GM23338 (cell line): Measurements from ENCODE around the gene ENTPD6. TPM values are rescaled to one million over a fixed set of nuclear protein-coding genes. Genes with fewer than 3 reads are reported as not detected.

Experiments
- ATAC-seq: fragments of 200-7000 bp; cut with Tn5 transposase; 3 replicates; pipeline ENCODE4 v1.9.1; 2020
- DNase-seq: peaks from one replicate; pipeline ENCODE4 v3.0.0-alpha.2; 2015; ENCODE audit warnings: low spot score
- H2AFZ ChIP-seq: fragments of 200-600 bp; sonication (generic); 2 replicates; pipeline ENCODE4 v1.8.0; 2016; ENCODE audit warnings: antibody characterized with exemption, mild to moderate bottlenecking, moderate library complexity
- H3F3A ChIP-seq: fragments of 200-600 bp; sonication (generic); replicated peaks from 2 replicates; pipeline ENCODE4 v1.8.0; 2017; ENCODE audit warnings: antibody characterized with exemption, mixed run types, low read depth
- H3K27ac ChIP-seq: fragments of 200-600 bp; sonication (generic); 2 replicates; pipeline ENCODE4 v1.6.1; 2016; ENCODE audit warnings: low read depth
- H3K27me3 ChIP-seq: fragments of 200-600 bp; sonication (generic); 2 replicates; pipeline ENCODE4 v1.8.0; 2016; ENCODE audit warnings: mild to moderate bottlenecking, mixed run types, moderate library complexity; ENCODE audit not compliant: insufficient read depth
- H3K36me3 ChIP-seq: fragments of 200-600 bp; sonication (generic); 2 replicates; pipeline ENCODE4 v1.8.0; 2016; ENCODE audit warnings: mild to moderate bottlenecking; ENCODE audit not compliant: insufficient read depth
- H3K4me1 ChIP-seq: fragments of 200-600 bp; sonication (generic); 2 replicates; pipeline ENCODE4 v1.8.0; 2016; ENCODE audit warnings: mild to moderate bottlenecking, moderate library complexity; ENCODE audit not compliant: insufficient read depth
- H3K4me2 ChIP-seq: fragments of 200-600 bp; sonication (generic); 2 replicates; pipeline ENCODE4 v1.7.1; 2017; ENCODE audit warnings: mixed run types
- H3K4me3 ChIP-seq: fragments of 200-600 bp; sonication (generic); 2 replicates; pipeline ENCODE4 v1.6.1; 2016; ENCODE audit warnings: mixed run types
- H3K79me2 ChIP-seq: fragments of 200-600 bp; sonication (generic); replicated peaks from 2 replicates; pipeline ENCODE4 v1.8.0; 2017; ENCODE audit warnings: mild to moderate bottlenecking; ENCODE audit not compliant: insufficient read depth
- H3K9me2 ChIP-seq: fragments of 200-600 bp; sonication (generic); 2 replicates; pipeline ENCODE4 v1.8.0; 2017; ENCODE audit not compliant: insufficient read depth
- H4K20me1 ChIP-seq: fragments of 200-600 bp; sonication (generic); replicated peaks from 2 replicates; pipeline ENCODE4 v1.8.0; 2017; ENCODE audit warnings: mild to moderate bottlenecking; ENCODE audit not compliant: insufficient read depth
- H3K27ac Mint-ChIP-seq: 2 replicates; pipeline ENCODE4 v1.8.0; 2020; ENCODE audit warnings: inconsistent platforms, mild to moderate bottlenecking, moderate library complexity, mixed read lengths
- H3K27me3 Mint-ChIP-seq: 3 replicates; pipeline ENCODE4 v1.8.0; 2022; ENCODE audit warnings: low read depth, mild to moderate bottlenecking, moderate library complexity, mixed read lengths, inconsistent platforms; ENCODE audit not compliant: insufficient read depth, poor library complexity
- H3K36me3 Mint-ChIP-seq: 3 replicates; pipeline ENCODE4 v1.8.0; 2021; ENCODE audit warnings: low read depth, mild to moderate bottlenecking, inconsistent platforms, moderate library complexity, mixed read lengths
- H3K4me1 Mint-ChIP-seq: 3 replicates; pipeline ENCODE4 v1.8.0; 2020; ENCODE audit warnings: mild to moderate bottlenecking, inconsistent platforms, mixed read lengths
- H3K4me3 Mint-ChIP-seq: 3 replicates; pipeline ENCODE4 v1.8.0; 2021; ENCODE audit warnings: moderate library complexity, mild to moderate bottlenecking, inconsistent platforms, mixed read lengths
- H3K9me3 Mint-ChIP-seq: 3 replicates; pipeline ENCODE4 v1.8.0; 2020; ENCODE audit warnings: moderate library complexity, mild to moderate bottlenecking, inconsistent platforms, mixed read lengths
- CREB1 ChIP-seq: fragments of 250-450 bp; sonication (Bioruptor Pico); IDR thresholded peaks from 2 replicates; pipeline ENCODE4 v1.5.0; 2020; ENCODE audit warnings: low read depth, mild to moderate bottlenecking, moderate library complexity
- EZH2phosphoT487 ChIP-seq: fragments of 200-600 bp; sonication (generic); IDR thresholded peaks from one replicate; pipeline ENCODE4 v1.8.1; 2018; ENCODE audit warnings: antibody characterized with exemption; ENCODE audit not compliant: unreplicated experiment
- POLR2AphosphoS5 ChIP-seq: IDR thresholded peaks from 2 replicates; pipeline ENCODE4 v1.6.1; 2016; ENCODE audit warnings: antibody characterized with exemption, low read depth
- STAT1 ChIP-seq: IDR thresholded peaks from one replicate; pipeline ENCODE4 v1.6.1; 2016; ENCODE audit warnings: antibody characterized with exemption; ENCODE audit not compliant: unreplicated experiment
- ZNF114 ChIP-seq: fragments of 250-450 bp; sonication (Bioruptor Pico); IDR thresholded peaks from 2 replicates; pipeline ENCODE4 v1.5.0; 2020; ENCODE audit warnings: mild to moderate bottlenecking, moderate library complexity
- polyA plus RNA-seq: library from polyadenylated mRNA; unstranded; fragments of >200 nt; fragmentation: Nextera tagmentation; extraction: Ambion mirVana; gene quantifications from 2 replicates; pipeline ENCODE4 v1.2.1, GENCODE V29; 2016
- total RNA-seq: library from RNA; depleted of rRNA; stranded (reverse); fragments of >200 nt; shearing (Covaris generic); gene quantifications from 2 replicates; pipeline ENCODE4 v1.2.3, GENCODE V29; 2014
- TF ChIP-seq, protein P1 (sequence below), 2 experiments: fragments of 200-600 bp in 1 of 2; sonication (generic) in 1 of 2; conservative IDR thresholded peaks; 2 replicates each; pipeline versions ENCODE4 v1.5.1 to v1.6.1; 2016 to 2017; ENCODE audit warnings: antibody characterized with exemption in 2 of 2, low read depth in 2 of 2, mild to moderate bottlenecking in 2 of 2, moderate library complexity in 1 of 2
- TF ChIP-seq, protein P2 (sequence below): IDR thresholded peaks from one replicate; pipeline ENCODE4 v1.6.1; 2018; ENCODE audit warnings: antibody characterized with exemption; ENCODE audit not compliant: unreplicated experiment

The ENTPD6 gene
- total and polyA plus RNA-seq, 2 experiments from 2014 or later, result 19.3 to 45.9 TPM

DNA sequence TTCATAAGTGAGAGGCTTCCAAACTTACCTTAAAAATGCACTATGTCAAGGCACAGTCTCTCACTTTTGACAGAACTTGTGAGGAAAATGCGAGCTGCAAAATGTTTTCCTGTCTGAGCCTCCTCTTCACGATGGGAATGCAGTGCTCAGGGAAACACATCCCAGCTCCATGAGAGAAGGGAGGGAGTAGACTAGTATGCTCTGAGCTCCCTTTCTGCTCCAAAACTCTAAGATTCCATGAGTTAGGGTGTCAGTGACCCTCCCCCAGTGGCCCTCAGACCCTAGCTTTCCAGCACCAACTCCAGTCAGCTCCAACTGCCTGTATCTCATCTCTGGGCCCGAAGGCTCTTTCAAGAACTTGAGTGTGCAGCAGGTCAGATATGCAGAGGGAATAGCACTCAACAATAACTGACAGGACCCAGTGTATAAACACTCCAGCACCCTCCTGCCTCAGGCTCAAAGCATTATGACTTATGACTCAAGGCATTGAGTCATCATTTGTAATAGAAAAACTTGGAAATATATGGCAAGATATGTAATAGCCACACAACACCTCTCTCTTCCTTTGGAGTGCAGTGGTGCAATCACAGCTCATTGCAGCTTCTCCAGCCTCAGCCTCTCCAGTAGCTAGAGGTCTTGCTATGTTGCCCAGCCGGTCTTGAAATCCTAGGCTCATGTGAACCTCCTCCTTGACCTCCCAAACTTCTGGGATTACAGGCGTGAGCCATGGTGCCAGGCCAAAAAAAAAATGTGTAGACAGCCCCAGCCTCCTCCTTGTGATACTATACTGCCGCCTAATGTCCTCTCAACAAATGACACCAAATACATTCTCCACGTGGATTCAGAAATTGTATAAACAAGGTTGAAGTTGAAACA, 16.7 kb upstream of the ENTPD6 start:
- no peak overlapping the region for H3K27ac Mint-ChIP-seq
- Histone ChIP-seq H3K79me2 (no peaks in the 10 kb centered on the region), H3K9me2 (no peaks in the 10 kb centered on the region), H4K20me1 (no peaks in the 10 kb centered on the region), H3K27me3 (no peaks in the 10 kb centered on the region), H3K4me1 (no peaks in the 10 kb centered on the region), H3K4me3 (no peak overlapping the region), H2AFZ (no peak overlapping the region), H3K4me2 (no peak overlapping the region), H3K36me3 (no peaks in the 10 kb centered on the region), H3F3A (no peaks in the 10 kb centered on the region), H3K27ac (no peak overlapping the region)
- H3K36me3 Mint-ChIP-seq, result no peaks in the 10 kb centered on the region
- no peaks in the 10 kb centered on the region for H3K4me1 Mint-ChIP-seq
- ATAC-seq, result peak; percentile 77
- DNase-seq, result peak; percentile 75
- no peak overlapping the region for H3K4me3 Mint-ChIP-seq
- TF ChIP-seq, protein P1, sequence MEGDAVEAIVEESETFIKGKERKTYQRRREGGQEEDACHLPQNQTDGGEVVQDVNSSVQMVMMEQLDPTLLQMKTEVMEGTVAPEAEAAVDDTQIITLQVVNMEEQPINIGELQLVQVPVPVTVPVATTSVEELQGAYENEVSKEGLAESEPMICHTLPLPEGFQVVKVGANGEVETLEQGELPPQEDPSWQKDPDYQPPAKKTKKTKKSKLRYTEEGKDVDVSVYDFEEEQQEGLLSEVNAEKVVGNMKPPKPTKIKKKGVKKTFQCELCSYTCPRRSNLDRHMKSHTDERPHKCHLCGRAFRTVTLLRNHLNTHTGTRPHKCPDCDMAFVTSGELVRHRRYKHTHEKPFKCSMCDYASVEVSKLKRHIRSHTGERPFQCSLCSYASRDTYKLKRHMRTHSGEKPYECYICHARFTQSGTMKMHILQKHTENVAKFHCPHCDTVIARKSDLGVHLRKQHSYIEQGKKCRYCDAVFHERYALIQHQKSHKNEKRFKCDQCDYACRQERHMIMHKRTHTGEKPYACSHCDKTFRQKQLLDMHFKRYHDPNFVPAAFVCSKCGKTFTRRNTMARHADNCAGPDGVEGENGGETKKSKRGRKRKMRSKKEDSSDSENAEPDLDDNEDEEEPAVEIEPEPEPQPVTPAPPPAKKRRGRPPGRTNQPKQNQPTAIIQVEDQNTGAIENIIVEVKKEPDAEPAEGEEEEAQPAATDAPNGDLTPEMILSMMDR (conservative IDR thresholded peaks at IDR 0.05; ENCODE audit: low read depth in 2 of 2), result peak; percentile 86 to 91
- TF ChIP-seq ZNF114 (CRISPR knock-in tag), result no peak
- TF ChIP-seq, protein P2, sequence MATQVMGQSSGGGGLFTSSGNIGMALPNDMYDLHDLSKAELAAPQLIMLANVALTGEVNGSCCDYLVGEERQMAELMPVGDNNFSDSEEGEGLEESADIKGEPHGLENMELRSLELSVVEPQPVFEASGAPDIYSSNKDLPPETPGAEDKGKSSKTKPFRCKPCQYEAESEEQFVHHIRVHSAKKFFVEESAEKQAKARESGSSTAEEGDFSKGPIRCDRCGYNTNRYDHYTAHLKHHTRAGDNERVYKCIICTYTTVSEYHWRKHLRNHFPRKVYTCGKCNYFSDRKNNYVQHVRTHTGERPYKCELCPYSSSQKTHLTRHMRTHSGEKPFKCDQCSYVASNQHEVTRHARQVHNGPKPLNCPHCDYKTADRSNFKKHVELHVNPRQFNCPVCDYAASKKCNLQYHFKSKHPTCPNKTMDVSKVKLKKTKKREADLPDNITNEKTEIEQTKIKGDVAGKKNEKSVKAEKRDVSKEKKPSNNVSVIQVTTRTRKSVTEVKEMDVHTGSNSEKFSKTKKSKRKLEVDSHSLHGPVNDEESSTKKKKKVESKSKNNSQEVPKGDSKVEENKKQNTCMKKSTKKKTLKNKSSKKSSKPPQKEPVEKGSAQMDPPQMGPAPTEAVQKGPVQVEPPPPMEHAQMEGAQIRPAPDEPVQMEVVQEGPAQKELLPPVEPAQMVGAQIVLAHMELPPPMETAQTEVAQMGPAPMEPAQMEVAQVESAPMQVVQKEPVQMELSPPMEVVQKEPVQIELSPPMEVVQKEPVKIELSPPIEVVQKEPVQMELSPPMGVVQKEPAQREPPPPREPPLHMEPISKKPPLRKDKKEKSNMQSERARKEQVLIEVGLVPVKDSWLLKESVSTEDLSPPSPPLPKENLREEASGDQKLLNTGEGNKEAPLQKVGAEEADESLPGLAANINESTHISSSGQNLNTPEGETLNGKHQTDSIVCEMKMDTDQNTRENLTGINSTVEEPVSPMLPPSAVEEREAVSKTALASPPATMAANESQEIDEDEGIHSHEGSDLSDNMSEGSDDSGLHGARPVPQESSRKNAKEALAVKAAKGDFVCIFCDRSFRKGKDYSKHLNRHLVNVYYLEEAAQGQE, result no peak
- H3K27me3 Mint-ChIP-seq, result peaks cover 6% of the 10 kb centered on the region
- peaks cover 12% of the 10 kb centered on the region for H3K9me3 Mint-ChIP-seq

DNA sequence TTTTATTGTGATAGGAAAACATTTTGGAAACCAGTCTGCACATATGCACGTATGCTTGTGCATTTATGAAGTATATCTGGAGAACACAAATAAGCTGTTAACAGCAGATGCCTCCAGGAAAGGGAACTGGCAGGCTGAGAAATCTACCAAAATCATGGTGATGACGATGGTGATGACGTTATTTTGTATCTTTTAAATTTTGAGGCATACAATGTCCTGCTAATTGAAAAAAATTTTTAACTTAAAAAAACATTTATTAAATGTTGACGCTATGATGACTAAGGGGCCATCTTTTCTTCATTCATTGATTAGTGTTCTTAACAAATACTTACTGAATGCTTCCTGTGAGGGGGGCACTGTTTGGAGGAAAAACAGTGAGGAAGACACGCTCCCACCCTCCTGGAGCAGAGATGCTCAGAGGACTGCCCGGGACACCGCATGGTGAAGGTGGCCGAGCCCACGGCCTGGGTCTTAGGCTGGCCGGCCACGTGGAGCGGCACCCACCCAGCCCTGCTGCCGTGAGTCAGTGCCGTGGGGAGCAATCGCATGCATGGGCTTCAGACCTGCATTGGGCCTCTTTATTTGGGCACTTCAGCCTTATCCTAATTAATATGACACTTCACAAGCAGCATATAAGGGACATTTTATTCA, 15.9 kb upstream of the ENTPD6 start:
- Histone ChIP-seq H3K4me2 (no peak overlapping the region), H3K9me2 (no peaks in the 10 kb centered on the region), H4K20me1 (no peaks in the 10 kb centered on the region), H3K27me3 (no peaks in the 10 kb centered on the region), H3K36me3 (no peaks in the 10 kb centered on the region), H3F3A (no peaks in the 10 kb centered on the region), H3K4me1 (no peaks in the 10 kb centered on the region), H3K4me3 (no peak overlapping the region), H3K27ac (no peak overlapping the region), H2AFZ (no peak overlapping the region), H3K79me2 (no peaks in the 10 kb centered on the region)
- Mint-ChIP-seq H3K27ac (no peak overlapping the region), H3K27me3 (peaks cover 10% of the 10 kb centered on the region), H3K4me3 (no peak overlapping the region), H3K9me3 (peaks cover 18% of the 10 kb centered on the region), H3K36me3 (no peaks in the 10 kb centered on the region), H3K4me1 (no peaks in the 10 kb centered on the region)
- DNase-seq, result no peak
- no peak for ATAC-seq
- TF ChIP-seq STAT1, result no peak
- TF ChIP-seq POLR2AphosphoS5, result no peak
- no peak for TF ChIP-seq EZH2phosphoT487
- TF ChIP-seq, protein P1 (conservative IDR thresholded peaks at IDR 0.05; ENCODE audit: low read depth in 2 of 2), result no peak
- no peak for TF ChIP-seq CREB1 (CRISPR knock-in tag)
